ENCODE results near the gene VPREB3.

The VPREB3 gene

DNA sequence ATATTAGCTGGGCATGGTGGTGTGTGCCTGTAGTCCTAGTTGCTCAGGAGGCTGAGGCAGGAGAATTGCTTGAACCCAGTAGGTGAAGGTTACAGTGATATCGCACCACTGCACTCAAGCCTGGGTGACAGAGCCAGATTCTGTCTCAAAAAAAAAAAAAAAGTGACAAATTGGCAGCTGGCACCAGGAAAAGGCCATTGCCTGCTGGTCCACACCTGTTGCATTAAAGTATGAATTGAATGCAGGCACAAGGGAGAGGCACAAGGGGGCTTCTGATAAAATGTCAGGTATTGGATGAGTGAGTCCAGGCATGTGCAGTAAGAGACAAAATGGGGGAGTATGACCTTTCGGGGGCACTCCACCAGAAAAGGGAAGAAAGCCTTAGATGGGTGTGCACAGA lies 31.5 kb downstream of the VPREB3 start:
- no peak for DNase-seq

DNA sequence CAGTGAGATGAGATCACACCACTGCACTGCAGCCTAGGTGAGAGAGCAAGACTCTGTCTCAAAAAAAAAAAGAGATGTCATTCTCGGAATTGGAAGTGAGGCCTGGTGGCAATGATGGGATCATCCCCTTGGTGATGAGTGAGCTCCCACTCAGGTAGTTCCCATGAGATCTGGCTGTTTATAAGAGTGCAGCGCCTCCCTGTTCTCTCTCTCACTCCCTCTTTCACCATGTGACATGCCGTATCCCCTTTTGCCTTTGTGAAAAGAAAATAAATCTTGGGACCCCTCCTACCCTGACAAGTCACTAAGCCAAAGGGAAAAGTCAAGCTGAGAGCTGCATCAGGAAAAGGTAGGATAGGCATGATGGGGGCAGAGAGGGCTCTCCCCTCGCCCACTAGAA lies 32.1 kb downstream of the VPREB3 start:
- no peak for DNase-seq

DNA sequence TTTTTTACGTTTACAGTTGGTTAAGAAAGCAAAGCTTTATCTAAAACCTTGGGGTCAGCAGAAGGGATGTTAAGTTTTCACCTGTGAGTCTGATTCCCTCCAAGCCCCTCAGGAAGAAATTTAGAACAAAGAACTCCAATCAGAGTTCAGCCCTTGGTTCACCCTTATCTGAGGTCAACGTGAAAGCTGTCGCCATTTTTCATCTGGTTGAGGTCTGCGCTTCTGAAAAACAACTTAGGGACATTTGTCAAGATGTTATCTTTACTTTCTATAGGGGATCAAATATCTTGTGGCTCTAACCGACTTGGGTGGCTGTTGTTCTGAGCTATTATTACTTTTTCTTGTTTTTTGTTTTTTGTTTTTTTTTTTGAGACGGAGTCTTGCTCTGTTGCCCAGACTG lies 33.4 kb downstream of the VPREB3 start:
- DNase-seq = no peak

DNA sequence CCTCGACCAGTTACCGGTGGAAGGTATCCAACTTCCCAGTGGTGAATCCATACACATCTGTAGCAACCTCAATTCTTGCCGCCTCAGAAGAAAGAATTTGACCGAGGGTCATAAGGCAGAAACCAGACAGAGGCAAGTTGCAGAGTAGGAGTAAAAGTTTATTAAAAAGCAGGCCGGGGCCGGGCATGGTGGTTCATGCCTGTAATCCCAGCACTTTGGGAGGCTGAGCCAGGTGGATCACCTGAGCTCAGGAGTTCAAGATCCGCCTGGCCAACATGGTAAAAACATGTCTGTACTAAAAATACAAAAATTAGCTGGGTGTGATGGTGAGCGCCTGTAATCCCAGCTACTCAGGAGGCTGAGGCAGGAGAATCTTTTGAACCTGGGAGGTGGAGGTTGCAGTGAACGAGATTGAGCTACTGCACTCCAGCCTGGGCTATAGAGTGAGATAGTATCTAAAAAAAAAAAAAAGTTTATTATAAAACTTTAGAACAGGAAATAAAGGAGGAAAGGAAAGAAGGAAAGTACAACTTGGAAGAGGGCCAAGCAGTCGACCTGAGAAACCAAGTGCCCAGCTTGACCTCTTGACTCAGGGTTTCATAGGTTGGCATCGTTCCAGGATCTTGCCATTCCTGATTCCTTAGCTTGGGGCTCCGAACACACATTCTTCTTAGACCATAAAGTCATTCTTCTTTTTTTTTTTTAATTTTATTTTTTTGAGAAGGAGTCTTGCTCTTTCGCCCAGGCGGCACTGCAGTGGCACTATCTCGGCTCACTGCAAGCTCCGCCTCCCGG lies 35.7 kb downstream of the VPREB3 start:
- DNase-seq = no peak

DNA sequence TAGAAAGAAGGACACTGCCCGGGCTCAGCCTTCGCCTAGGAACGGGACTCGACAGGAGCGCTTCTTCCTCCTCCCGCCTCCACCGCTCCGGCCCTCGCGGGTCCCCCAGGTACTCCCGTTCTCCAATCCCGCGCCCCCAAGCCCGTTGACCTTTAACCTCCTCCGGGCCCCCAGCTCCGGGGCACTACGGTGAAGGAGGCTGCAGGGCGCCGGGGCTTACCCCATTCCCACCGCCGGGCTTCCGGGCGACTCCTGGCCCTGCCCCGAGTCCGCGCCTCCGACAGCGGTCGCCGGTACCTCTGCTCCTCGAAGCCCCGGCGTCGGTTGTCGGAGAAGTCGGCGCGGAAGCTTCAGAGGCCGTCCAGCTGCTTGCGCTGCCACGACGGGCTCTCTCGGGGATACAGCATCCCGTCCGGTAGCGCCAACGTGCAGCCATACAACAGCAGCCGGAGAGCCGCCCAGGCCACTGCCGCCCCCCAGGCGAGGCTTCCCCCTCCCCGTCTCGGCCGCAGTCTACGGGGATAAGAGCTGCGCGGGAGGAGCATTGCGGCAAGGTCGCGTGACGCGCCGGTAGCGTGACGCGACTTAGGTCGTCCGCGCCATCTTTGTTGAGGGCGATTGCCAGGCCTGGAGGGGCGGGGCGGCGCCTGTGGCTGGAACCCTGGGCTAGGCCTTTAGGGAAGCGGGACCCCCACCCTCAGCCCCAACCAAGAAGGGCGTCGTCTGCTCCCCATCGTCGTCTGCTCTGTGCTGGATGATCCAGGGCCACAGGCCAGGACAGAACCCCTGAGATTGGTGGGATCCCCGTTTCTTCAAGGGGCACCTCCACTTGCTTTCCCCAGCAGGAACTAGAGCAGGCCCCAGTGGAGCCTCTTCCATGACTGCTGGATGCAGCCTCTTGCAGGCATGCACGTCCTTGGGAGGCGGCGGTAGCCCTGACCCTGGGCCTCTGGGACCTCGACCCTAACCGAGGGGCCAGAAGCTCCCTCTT lies 37.1 kb downstream of the VPREB3 start:
- peak; percentile 96 for DNase-seq

DNA sequence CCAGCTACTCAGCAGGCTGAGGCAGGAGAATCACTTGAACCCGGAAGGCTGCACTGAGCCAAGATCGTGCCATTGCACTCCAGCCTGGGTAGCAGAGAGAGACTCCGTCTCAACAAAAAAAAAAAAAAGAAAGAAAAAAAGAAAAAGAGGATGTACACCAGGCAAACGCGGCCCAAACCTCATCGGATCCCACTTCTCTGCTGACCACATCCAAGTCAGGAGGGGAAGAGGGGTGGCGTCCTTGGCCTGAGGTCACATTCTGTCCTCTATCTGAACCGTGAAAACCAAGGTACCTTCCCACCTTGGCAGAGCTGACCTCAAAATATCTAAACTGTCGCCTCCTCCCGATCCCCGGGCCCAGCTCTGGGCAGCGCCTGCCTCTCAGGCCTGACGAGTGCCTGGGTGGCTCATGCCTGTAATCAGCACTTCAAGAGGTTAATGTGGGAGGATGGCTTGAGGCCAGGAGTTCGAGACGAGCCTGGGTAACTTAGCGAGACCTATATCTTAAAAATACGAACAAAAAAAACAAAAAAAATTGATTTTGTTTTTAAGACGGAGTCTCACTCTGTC lies 38.3 kb downstream of the VPREB3 start:
- no peak for DNase-seq

DNA sequence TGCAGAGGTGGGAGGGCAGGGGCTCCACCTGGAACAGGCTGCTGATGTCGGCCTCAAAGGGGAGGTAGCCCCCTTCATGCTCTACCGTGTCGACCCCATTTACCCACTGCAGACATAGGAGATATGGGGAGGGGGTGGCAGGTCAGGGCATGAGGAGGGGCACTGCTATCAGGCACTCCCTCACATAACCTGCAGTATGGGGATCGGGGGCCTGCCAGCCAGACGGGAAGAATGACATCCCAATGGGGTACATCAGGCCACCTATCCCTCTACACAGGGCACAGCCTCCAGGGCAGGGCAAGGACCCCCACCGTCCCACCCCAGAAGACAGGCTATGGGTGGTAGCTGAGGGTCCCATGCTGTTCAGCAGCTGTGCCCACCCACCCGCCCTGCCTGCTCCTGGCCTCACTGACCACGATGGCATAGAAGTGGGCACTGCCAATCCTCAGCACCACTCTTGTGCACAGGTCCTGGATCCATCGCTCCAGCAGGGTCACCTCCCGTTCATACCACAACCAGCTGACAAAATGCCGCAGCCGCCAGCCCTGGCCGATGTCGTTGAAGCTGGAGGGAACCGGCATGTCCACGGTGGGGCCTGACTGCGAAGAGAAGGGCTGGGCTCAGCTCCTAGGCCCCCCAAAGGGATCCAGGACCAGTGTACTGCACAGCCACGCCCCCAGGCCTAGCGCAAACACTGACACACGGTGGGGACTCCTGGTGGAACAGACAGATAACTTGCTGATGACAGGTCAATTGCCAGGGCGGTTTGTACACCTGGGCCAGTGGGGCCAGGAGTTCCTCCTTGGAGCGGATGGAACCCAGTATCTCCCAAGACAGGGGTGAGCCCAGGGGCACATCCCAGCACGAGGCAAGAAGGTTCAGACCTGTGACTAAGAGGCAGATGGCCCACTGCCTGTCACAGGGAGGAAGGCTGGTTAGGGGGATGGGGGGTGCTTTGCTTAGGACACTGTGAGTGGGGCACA lies 39.3 kb downstream of the VPREB3 start:
- DNase-seq = no peak

DNA sequence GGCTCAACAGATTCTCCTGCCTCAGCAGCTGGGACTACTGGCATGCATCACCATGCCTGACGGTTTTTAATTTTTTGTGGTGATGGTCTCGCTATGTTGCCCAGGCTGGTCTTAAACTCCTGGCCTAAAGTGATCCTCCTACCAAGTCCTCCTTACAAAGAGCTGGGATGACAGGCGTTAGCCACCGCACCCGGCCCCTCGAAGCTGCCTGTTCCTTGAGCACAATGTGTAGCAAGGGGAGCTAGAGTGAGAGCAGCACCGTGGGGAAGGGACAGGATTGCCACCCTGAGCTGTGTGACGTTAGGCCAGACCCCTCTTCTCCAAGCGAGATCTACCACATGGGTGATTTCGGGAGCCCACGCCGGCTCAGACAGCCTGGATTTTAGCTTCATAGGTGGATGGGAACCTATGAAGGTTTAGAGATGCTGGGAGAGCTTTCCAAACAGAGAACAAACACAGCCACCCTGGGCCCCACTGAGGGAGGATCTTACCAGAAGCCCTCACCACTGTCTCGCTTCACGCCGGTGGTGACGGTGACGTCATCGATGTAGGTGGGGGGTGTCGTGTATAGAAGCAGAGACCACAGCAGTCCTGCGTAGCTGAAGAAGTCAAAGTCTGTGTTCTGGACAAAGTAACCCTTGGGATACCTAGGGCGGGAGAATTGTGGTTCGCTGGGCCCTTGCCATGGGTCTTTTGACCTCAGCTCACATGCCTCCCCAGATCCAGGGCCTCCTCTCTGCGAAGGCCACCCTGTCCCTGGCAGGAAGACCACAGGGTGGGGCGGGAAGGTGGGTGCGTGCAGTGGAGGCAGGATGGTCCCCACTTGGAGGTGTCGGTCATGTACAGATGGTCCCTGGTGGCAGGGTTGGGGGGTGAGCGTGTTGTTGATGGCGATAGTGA lies 40.3 kb downstream of the VPREB3 start:
- DNase-seq = no peak

DNA sequence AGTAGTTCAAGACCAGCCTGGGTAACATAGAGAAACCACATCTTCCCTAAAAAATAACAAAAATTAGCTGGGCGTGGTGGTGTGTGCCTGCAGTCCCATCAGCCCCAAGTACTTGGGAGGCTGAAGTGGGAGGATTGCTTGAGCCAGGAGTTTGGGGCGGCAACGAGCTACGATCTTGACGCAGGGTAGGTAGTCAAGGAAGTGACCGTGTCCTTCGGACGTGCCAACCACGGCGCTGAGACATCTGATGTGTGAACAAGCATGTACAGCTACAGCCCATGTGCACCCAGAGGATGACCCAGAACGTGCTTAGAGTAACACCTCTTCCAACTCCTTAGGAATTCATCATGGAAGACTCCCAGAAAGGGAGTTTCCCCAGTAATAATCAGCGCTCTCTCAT lies 42.0 kb downstream of the VPREB3 start:
- no peak for DNase-seq

DNA sequence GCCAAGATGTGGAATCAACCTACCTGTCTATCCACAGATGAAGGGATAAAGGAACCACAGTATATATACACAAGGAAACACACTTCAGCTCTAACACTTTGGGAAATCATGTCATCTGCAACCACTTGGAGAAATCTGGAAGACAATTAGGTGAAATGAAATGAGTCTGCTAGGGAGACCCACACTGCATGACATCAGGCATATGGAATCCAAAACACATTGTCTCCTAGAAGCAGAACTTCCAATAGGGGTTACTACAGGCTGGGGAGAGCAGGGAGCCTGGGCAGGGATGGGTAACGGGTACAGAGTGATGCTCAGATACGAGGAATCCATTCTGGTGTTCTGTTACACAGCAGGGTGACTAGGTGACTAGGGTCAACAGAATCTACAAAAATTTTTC lies 45.1 kb downstream of the VPREB3 start:
- DNase-seq = no peak

DNA sequence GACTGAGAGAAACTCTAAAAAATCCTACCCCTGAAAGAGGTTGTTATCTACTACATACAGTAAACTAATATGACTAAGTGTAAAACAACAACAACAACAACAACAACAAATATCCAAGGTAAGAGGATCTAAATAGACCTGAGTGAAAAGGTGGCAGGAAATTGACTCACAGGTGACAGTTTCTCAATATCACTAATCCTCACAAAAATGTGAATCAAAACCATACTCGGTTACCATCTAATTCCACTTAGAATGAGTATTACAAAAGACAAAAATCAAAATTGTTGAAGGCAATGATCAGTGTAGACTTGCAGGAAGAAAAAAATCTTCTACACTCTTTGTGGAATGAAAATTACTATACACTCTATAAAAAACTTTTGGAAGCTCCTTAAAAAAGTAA lies 46.0 kb downstream of the VPREB3 start:
- no peak for DNase-seq

DNA sequence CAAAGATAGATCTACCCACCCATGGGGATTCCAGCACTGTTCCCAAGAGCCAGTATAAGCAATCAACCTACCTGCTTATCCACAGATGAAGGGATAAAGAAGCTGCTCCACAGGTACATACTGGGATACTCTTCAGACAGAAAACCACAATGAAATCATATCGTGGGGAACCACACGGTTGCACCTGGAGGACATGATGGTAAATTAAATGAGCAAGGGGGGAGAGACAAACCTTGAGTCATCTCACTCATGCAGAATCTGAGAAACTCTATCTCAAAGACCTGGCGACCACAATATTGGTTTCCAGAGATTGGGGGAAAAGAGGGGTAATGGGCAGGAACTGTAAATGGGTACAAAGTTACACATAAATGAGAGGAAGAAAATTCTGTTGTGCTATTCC lies 48.9 kb downstream of the VPREB3 start:
- DNase-seq = no peak

DNA sequence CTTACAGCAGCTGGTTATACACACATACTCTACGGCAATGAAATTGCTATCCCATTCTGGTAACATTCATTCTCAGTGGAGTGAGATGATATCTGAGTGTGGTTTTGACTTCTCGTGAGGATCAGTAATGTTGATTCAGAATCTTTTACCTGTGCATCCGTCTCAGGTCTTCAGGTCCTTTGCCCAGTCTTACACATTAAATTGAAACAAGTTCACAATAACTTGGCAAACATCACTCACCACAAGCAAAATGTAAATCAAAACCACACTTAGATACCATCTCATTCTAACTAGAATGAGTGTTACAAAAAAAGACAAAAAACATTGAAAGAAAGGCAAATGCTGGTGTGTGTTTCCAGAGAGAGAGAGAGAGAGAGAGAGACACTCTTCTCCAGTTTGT lies 49.4 kb downstream of the VPREB3 start:
- no peak for DNase-seq

DNA sequence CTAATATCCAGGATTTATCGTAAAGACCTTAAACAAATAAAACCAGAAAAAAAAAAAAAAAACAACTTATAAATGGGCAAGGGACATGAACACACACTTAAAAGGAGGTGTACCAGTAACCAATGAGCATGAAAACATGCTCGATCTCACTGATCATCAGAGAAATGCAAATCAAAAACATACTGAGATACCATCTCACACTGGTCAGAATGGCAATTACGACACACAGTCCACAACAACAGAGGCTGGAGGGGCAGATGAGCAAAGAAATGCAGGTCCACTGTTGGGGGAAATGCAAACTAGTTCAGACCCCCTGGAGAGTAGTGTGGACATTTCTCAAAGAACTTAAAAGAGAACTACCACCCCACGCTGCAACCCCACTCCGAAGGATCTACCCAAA lies 50.2 kb downstream of the VPREB3 start:
- no peak for DNase-seq
